Duodenal mucosa (tissue), 2 donors: ENCODE measurements around the gene LRRC1.

Source experiments
- H3K27ac ChIP-seq: one replicate; pipeline ENCODE4 v1.7.0; 2013; ENCODE audit warnings: low read depth, low read length
- H3K27me3 ChIP-seq, 2 donors: one replicate each; pipeline ENCODE4 v1.7.0; 2013; ENCODE audit warnings: low read length in 2 of 2, control low read depth in 1 of 2; ENCODE audit not compliant: insufficient read depth in 2 of 2, control insufficient read depth in 1 of 2
- H3K36me3 ChIP-seq, 2 donors: one replicate each; pipeline ENCODE4 v1.7.0; 2013; ENCODE audit warnings: low read length in 2 of 2, control low read depth in 1 of 2; ENCODE audit not compliant: insufficient read depth in 2 of 2, control insufficient read depth in 1 of 2
- H3K4me1 ChIP-seq, 2 donors: one replicate each; pipeline ENCODE4 v1.7.0; 2013; ENCODE audit warnings: low read length in 2 of 2, control low read depth in 1 of 2; ENCODE audit not compliant: insufficient read depth in 2 of 2, control insufficient read depth in 1 of 2
- H3K4me3 ChIP-seq, 2 donors: one replicate each; pipeline ENCODE4 v1.7.0; 2013; ENCODE audit warnings: low read length in 2 of 2, low read depth in 1 of 2
- H3K9ac ChIP-seq, 2 donors: one replicate each; pipeline ENCODE4 v1.7.0; 2013; ENCODE audit warnings: low read length in 2 of 2, low read depth in 1 of 2
- H3K9me3 ChIP-seq, 2 donors: one replicate each; pipeline ENCODE4 v1.7.0; 2013; ENCODE audit warnings: low read length in 2 of 2, control low read depth in 1 of 2; ENCODE audit not compliant: control insufficient read depth in 1 of 2

Gene LRRC1

DNA sequence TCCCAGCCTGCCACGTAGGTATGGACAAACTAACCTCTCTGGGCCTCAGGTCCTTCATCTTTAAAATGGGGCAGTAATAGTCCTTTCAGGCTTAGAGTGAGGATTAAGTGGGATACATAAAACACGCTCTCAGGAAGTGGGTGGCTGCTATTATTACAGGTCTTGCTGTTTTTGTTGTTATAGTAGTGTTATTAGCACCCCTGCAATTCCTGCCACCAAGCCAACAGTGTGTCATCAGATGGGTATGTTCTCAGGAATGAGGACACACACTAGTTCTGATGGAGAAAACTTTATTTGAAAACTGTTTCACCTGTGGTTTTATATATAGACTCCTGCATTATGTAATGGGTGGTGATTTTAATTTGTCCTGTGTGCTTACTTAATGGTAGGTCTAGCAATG is 131.7 kb downstream of the LRRC1 start:
- no peaks in the 10 kb centered on the region for H3K27me3 ChIP-seq
- H3K9ac ChIP-seq = no peak overlapping the region
- peaks cover 8 to 21% of the 10 kb centered on the region in 2 donors for H3K4me1 ChIP-seq
- peaks cover 4 to 9% of the 10 kb centered on the region in 2 donors for H3K36me3 ChIP-seq
- no peak overlapping the region for H3K4me3 ChIP-seq
- H3K27ac ChIP-seq = no peak overlapping the region
- no peaks in the 10 kb centered on the region for H3K9me3 ChIP-seq

GRCh38 chr6:53928641-53929040 is 133.8 kb downstream of the LRRC1 start:
- peaks cover 8 to 26% of the 10 kb centered on the region in 2 donors for H3K4me1 ChIP-seq
- H3K9ac ChIP-seq = no peak overlapping the region
- no peaks in the 10 kb centered on the region for H3K36me3 ChIP-seq
- no peaks in the 10 kb centered on the region for H3K27me3 ChIP-seq
- H3K4me3 ChIP-seq = no peak overlapping the region
- H3K9me3 ChIP-seq = no peaks in the 10 kb centered on the region
- H3K27ac ChIP-seq = no peak overlapping the region

- Histone ChIP-seq H3K27ac (no peak overlapping the region), H3K36me3 (no peaks in the 10 kb centered on the region), H3K9me3 (no peaks in the 10 kb centered on the region), H3K27me3 (no peaks in the 10 kb centered on the region), H3K4me3 (peak overlapping the region in 1 of 2 donors; percentile 23), H3K4me1 (peaks cover 8 to 26% of the 10 kb centered on the region in 2 donors), H3K9ac (no peak overlapping the region)
These were observed 134.4 kb downstream of the LRRC1 start for GRCh38 chr6:53929041-53929820.

DNA sequence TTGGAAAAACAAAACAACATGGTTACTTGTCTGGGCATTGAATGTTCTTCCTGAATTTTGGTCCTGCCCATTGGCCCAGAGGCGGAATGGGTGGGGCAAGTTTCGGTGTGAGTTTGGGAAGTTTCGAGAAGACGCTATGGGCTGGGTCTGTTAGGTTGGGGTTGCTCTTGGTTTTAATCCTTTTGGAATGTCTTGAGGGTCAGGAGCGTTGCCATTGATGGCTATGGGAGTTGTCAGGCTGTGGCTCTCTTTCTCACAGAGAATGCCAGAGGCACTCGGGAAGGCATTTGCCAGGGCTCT is 135.0 kb downstream of the LRRC1 start:
- Histone ChIP-seq H3K9me3 (no peaks in the 10 kb centered on the region), H3K4me3 (no peak overlapping the region), H3K9ac (no peak overlapping the region), H3K4me1 (peaks cover 8 to 26% of the 10 kb centered on the region in 2 donors), H3K27me3 (no peaks in the 10 kb centered on the region), H3K36me3 (no peaks in the 10 kb centered on the region), H3K27ac (no peak overlapping the region)

GRCh38 chr6:53930330-53930729 is 135.5 kb downstream of the LRRC1 start:
- H3K36me3 ChIP-seq = no peaks in the 10 kb centered on the region
- H3K27me3 ChIP-seq = no peaks in the 10 kb centered on the region
- no peak overlapping the region for H3K9ac ChIP-seq
- no peak overlapping the region for H3K4me3 ChIP-seq
- H3K9me3 ChIP-seq = no peaks in the 10 kb centered on the region
- H3K27ac ChIP-seq = no peak overlapping the region
- peaks cover 8 to 26% of the 10 kb centered on the region in 2 donors for H3K4me1 ChIP-seq

GRCh38 chr6:53931086-53931485 is 136.3 kb downstream of the LRRC1 start:
- H3K4me3 ChIP-seq = no peak overlapping the region
- H3K4me1 ChIP-seq = peaks cover 8 to 26% of the 10 kb centered on the region in 2 donors
- H3K27ac ChIP-seq = no peak overlapping the region
- no peak overlapping the region for H3K9ac ChIP-seq
- no peaks in the 10 kb centered on the region for H3K9me3 ChIP-seq
- no peaks in the 10 kb centered on the region for H3K27me3 ChIP-seq
- no peaks in the 10 kb centered on the region for H3K36me3 ChIP-seq

- no peak overlapping the region for H3K4me3 ChIP-seq
- no peaks in the 10 kb centered on the region for H3K36me3 ChIP-seq
- no peak overlapping the region for H3K9ac ChIP-seq
- H3K27me3 ChIP-seq = no peaks in the 10 kb centered on the region
- peaks cover 8 to 15% of the 10 kb centered on the region in 2 donors for H3K4me1 ChIP-seq
- no peak overlapping the region for H3K27ac ChIP-seq
- no peaks in the 10 kb centered on the region for H3K9me3 ChIP-seq
These were observed 137.7 kb downstream of the LRRC1 start for GRCh38 chr6:53932516-53932915.

DNA sequence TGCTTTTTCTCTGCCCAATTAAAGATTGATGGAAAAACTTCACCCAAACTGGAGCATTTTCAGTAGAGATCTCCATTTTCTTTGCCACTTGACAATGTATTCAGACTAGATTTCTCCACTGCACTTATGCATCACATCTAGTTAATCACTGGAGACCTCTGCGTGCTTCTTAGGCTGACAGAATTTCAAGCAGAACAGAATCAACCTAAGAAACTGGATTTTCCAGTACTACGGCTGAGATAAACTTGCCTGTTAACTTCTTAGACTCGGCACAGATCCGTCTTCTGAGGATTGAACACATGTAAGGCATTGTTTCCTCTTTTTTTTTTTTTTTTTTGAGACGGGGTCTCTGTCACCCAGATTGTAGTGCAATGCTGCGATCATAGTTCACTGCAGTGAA is 139.2 kb downstream of the LRRC1 start:
- no peak overlapping the region for H3K9ac ChIP-seq
- H3K27ac ChIP-seq = no peak overlapping the region
- H3K4me3 ChIP-seq = no peak overlapping the region
- no peaks in the 10 kb centered on the region for H3K9me3 ChIP-seq
- peaks cover 8 to 14% of the 10 kb centered on the region in 2 donors for H3K4me1 ChIP-seq
- H3K27me3 ChIP-seq = no peaks in the 10 kb centered on the region
- no peaks in the 10 kb centered on the region for H3K36me3 ChIP-seq

- Histone ChIP-seq H3K9ac (no peak overlapping the region), H3K36me3 (no peaks in the 10 kb centered on the region), H3K27ac (no peak overlapping the region), H3K27me3 (no peaks in the 10 kb centered on the region), H3K9me3 (no peaks in the 10 kb centered on the region), H3K4me3 (no peak overlapping the region), H3K4me1 (peaks cover 0 to 3% of the 10 kb centered on the region in 2 donors)
These were observed 142.7 kb downstream of the LRRC1 start for GRCh38 chr6:53937461-53937860.

DNA sequence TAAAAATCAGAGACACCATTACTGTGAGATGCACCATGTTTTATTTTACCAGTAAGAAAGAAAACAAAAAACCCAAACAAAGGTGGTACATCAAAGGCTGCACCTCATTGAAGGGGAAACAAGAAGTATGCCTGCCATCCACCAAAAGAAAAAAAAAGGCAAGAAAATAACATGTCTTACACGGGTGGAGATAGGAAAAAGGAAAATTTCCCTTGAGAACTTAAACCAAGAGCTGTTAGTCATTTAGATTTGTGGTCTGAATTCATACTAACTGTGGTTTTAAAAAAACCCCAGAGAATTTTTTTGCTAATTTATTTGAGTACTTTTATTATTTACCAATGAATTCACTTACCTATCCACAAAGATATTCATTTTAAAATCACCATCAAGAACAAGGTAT is 144.0 kb downstream of the LRRC1 start:
- no peak overlapping the region for H3K9ac ChIP-seq
- no peak overlapping the region for H3K4me3 ChIP-seq
- H3K9me3 ChIP-seq = no peaks in the 10 kb centered on the region
- no peak overlapping the region for H3K27ac ChIP-seq
- H3K27me3 ChIP-seq = no peaks in the 10 kb centered on the region
- H3K36me3 ChIP-seq = no peaks in the 10 kb centered on the region
- H3K4me1 ChIP-seq = no peaks in the 10 kb centered on the region
